T-helper 17 cell (primary cell): ENCODE measurements around the gene GPC5. TPM values are rescaled to one million over a fixed set of nuclear protein-coding genes. Genes with fewer than 3 reads are reported as not detected.
"Not testable (repeated sequence)": the region's sequence is repeated elsewhere in the genome, so short reads cannot be mapped to it uniquely, and the experiment has no call there.

ENCODE experiments used
- ATAC-seq: fragments of 150-1000 bp; cut with Tn5 transposase; 2 replicates; pipeline ENCODE4 v1.10.0; 2021; ENCODE audit warnings: mild to moderate bottlenecking, moderate library complexity
- DNase-seq, 3 donors: peaks; one replicate each; pipeline versions ENCODE4 v3.0.0 to v3.0.0-alpha.2; 2020 to 2021
- H3K9me3 ChIP-seq: one replicate; pipeline ENCODE4 v1.7.0; 2013; ENCODE audit warnings: low read length, mild to moderate bottlenecking; ENCODE audit not compliant: control insufficient read depth, poor library complexity, severe bottlenecking
- H3K27ac Mint-ChIP-seq: one replicate; pipeline ENCODE4 v1.8.0; 2022; ENCODE audit warnings: mild to moderate bottlenecking, moderate library complexity, mixed read lengths
- H3K27me3 Mint-ChIP-seq: one replicate; pipeline ENCODE4 v1.8.0; 2022; ENCODE audit warnings: mixed read lengths
- H3K36me3 Mint-ChIP-seq: one replicate; pipeline ENCODE4 v1.8.0; 2022; ENCODE audit warnings: low read depth, mixed read lengths
- H3K4me1 Mint-ChIP-seq: one replicate; pipeline ENCODE4 v1.8.0; 2022; ENCODE audit warnings: mild to moderate bottlenecking, mixed read lengths
- H3K4me3 Mint-ChIP-seq: one replicate; pipeline ENCODE4 v1.8.0; 2022; ENCODE audit warnings: mild to moderate bottlenecking, moderate library complexity, mixed read lengths
- total RNA-seq, 4 donors: library from RNA in 2 of 4; stranded (reverse) in 2 of 4; gene quantifications; one replicate each; pipeline ENCODE4 v1.2.3 and lab custom pipeline; 2022 to 2026

The GPC5 gene
- total RNA-seq, 2 donors from 2014 or later, result 1.1 TPM; not detected in 1

DNA sequence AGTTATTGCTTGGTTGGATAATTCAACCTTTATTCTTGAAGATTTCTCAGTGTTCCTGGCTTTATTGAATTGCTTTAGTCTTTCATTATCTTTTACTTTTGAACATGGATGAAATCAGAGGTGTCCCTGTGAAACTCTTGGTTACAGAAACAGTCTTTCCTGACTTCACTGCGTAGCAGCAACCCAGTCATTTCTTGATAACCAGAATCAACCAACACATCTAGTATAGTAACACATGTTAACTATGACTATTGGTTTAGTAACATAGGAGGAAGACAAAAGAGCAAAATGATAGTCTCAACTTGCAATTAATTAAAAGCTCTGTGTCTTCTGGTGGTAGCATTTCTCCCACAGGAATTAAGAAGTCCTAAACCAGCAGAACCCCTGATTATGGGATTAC is 393.6 kb downstream of the GPC5 start:
- H3K4me3 Mint-ChIP-seq, result no peak overlapping the region
- no peaks in the 10 kb centered on the region for H3K4me1 Mint-ChIP-seq

DNA sequence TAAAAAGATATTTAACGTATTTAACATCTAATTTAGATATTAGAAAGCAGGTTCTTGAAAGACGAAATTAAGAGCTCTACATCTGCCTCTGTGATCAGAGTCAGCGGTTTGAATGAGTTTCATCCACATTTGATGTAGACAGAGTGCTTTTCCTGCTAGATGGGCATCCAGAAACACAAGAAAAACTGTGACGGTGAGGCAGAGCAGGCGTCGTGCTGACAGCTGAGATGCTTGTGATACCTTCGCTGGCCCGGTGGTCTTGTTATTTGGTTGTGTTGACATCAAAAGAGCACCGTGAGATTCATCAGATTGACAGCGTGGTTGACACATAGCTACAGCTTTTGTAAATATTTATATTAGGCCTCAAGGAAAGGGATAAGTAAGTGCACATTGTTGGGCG is 399.1 kb downstream of the GPC5 start:
- Mint-ChIP-seq H3K36me3 (no peaks in the 10 kb centered on the region), H3K4me3 (no peak overlapping the region), H3K27ac (no peak overlapping the region), H3K27me3 (no peaks in the 10 kb centered on the region), H3K4me1 (no peaks in the 10 kb centered on the region)
- H3K9me3 ChIP-seq, result no peaks in the 10 kb centered on the region
- no peak for ATAC-seq
- DNase-seq, result no peak

More for the DNA sequence above, 393.6 kb downstream of the GPC5 start:
- no peaks in the 10 kb centered on the region for H3K9me3 ChIP-seq
- DNase-seq, result no peak
- no peak for ATAC-seq
- Mint-ChIP-seq H3K36me3 (no peaks in the 10 kb centered on the region), H3K27me3 (no peaks in the 10 kb centered on the region), H3K27ac (no peak overlapping the region)

DNA sequence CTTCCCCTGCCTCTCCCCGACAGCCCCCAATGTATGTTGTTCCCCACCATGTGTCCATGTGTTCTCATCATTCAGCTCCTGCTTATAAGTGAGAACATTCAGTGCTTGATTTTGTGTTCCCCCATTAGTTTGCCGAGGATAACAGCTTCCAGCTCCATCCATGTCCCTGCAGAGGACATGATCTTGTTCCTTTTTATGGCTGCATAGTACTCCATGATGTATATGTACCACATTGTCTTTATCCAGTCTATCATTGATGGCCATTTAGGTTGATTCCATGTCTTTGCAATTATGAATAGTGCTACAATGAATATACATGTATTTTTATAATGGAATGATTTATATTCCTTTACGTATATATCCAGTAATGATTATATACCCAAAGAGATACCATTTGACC is 399.9 kb downstream of the GPC5 start:
- not testable (repeated sequence) for H3K27ac Mint-ChIP-seq, ATAC-seq, DNase-seq, H3K27me3 Mint-ChIP-seq, H3K9me3 ChIP-seq, H3K4me1 Mint-ChIP-seq, H3K4me3 Mint-ChIP-seq, H3K36me3 Mint-ChIP-seq

- not testable (repeated sequence) for H3K27me3 Mint-ChIP-seq, H3K4me1 Mint-ChIP-seq, H3K4me3 Mint-ChIP-seq, ATAC-seq, H3K27ac Mint-ChIP-seq, H3K36me3 Mint-ChIP-seq, DNase-seq, H3K9me3 ChIP-seq
Observed at GRCh38 chr13:91801772-91802171, 403.4 kb downstream of the GPC5 start.

GRCh38 chr13:91802957-91803356 is 404.5 kb downstream of the GPC5 start:
- no peaks in the 10 kb centered on the region for H3K27me3 Mint-ChIP-seq
- H3K4me3 Mint-ChIP-seq, result no peak overlapping the region
- no peak overlapping the region for H3K27ac Mint-ChIP-seq
- no peaks in the 10 kb centered on the region for H3K36me3 Mint-ChIP-seq
- no peaks in the 10 kb centered on the region for H3K4me1 Mint-ChIP-seq
- DNase-seq, result no peak
- ATAC-seq, result no peak
- H3K9me3 ChIP-seq, result no peaks in the 10 kb centered on the region

DNA sequence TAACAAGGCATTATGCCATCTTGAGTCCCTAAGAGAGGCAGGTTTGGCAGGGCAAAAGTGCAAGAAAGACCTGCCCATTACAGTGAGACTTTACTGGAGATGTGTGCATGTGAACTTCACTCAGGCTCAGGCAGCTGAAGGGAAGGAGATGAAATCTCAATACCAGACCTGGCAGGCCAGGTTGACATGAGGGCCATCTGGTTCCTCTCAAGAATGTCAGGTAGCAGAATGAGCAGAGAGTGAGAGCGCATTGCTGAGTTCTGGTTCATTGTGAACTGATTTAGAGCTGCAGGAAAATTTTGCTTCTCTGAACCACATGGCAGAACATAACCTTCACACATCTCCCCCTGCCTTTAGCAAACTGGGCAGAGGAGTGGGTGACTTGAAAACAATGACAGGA is 406.3 kb downstream of the GPC5 start:
- ATAC-seq (no peak), DNase-seq (no peak)
- H3K4me3 Mint-ChIP-seq, result no peak overlapping the region
- no peak overlapping the region for H3K27ac Mint-ChIP-seq
- no peaks in the 10 kb centered on the region for H3K27me3 Mint-ChIP-seq
- no peaks in the 10 kb centered on the region for H3K9me3 ChIP-seq
- H3K4me1 Mint-ChIP-seq, result no peaks in the 10 kb centered on the region
- H3K36me3 Mint-ChIP-seq, result no peaks in the 10 kb centered on the region

- DNase-seq (no peak), ATAC-seq (no peak)
- no peaks in the 10 kb centered on the region for H3K36me3 Mint-ChIP-seq
- no peaks in the 10 kb centered on the region for H3K27me3 Mint-ChIP-seq
- no peaks in the 10 kb centered on the region for H3K4me1 Mint-ChIP-seq
- no peak overlapping the region for H3K4me3 Mint-ChIP-seq
- no peaks in the 10 kb centered on the region for H3K9me3 ChIP-seq
- no peak overlapping the region for H3K27ac Mint-ChIP-seq
Observed at GRCh38 chr13:91805605-91806004, 407.2 kb downstream of the GPC5 start.

DNA sequence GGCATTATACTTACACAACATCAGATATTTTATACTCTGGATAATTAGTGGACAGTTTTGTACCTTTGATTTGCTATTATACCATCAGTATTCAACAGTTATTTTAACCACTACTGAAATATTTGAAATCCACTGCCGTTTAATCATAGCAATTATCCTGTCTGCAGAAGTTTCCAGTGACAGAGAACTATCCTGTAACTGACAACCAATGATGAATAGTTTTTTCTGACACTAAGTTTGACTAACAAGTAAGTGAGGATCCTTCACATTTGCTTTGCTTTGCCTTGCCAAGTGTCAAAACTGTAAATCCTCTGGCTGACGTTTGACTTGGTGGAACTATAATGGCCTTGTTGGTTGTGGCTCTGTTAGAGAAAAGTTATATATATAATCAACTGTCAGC is 410.7 kb downstream of the GPC5 start:
- H3K9me3 ChIP-seq, result no peaks in the 10 kb centered on the region
- ATAC-seq (no peak), DNase-seq (no peak)
- Mint-ChIP-seq H3K4me1 (no peaks in the 10 kb centered on the region), H3K27me3 (no peaks in the 10 kb centered on the region), H3K36me3 (no peaks in the 10 kb centered on the region), H3K27ac (no peak overlapping the region), H3K4me3 (no peak overlapping the region)

DNA sequence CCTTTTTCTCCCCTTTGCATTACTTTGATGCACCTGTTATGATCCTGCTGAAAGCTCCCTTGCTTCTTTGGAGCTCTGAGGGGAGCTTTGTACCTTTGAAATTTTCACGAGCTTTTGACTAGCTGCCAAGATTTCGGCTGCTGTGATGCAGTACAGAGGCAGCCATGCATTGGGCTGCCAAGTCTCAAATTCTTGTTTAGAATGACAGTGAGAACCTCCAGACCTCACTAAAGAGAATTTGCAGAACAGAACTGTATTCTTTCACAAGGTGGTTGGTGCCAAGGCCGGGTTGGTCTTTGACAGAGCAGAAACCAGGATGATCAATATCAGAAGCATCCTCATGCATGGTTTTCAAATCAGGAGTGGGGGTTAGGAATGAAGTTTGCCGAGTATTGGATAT is 414.8 kb downstream of the GPC5 start:
- no peak overlapping the region for H3K4me3 Mint-ChIP-seq
- ATAC-seq (no peak), DNase-seq (no peak)
- no peaks in the 10 kb centered on the region for H3K36me3 Mint-ChIP-seq
- H3K27ac Mint-ChIP-seq, result no peak overlapping the region
- no peaks in the 10 kb centered on the region for H3K9me3 ChIP-seq
- no peaks in the 10 kb centered on the region for H3K4me1 Mint-ChIP-seq
- no peaks in the 10 kb centered on the region for H3K27me3 Mint-ChIP-seq

DNA sequence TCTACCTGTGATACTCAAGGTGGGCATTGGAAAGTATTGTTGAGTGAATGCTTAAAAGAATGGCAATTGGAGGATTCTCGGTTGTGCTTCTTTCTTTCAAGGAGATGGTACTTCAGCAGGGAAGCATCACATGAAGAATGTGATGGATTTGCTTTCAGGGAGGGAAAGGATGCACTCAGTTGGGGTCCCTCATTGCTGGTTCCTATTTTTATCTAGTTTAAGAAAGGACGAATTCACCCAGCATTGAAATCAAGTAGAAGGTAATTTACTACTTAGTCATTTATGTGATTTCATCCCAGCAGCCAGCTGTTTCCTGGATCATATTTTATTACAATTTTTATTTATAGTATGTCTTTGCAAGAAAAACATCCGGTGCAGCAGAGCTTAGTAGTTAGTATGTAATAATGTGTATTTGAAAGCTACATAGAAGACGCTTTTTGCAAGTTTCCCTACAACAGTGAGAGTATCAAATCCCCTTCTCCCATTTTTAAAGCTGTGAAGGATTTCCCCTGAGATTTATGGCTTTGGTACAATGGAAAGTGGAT is 417.9 kb downstream of the GPC5 start:
- no peaks in the 10 kb centered on the region for H3K27me3 Mint-ChIP-seq
- DNase-seq (no peak), ATAC-seq (no peak)
- H3K27ac Mint-ChIP-seq, result no peak overlapping the region
- no peak overlapping the region for H3K4me3 Mint-ChIP-seq
- H3K9me3 ChIP-seq, result no peaks in the 10 kb centered on the region
- H3K36me3 Mint-ChIP-seq, result no peaks in the 10 kb centered on the region
- H3K4me1 Mint-ChIP-seq, result no peaks in the 10 kb centered on the region

- H3K4me3 Mint-ChIP-seq, result no peak overlapping the region
- no peak overlapping the region for H3K27ac Mint-ChIP-seq
- H3K27me3 Mint-ChIP-seq, result no peaks in the 10 kb centered on the region
- no peaks in the 10 kb centered on the region for H3K4me1 Mint-ChIP-seq
- H3K36me3 Mint-ChIP-seq, result no peaks in the 10 kb centered on the region
- ATAC-seq (no peak), DNase-seq (no peak)
- no peaks in the 10 kb centered on the region for H3K9me3 ChIP-seq
Observed at GRCh38 chr13:91817250-91817649, 418.8 kb downstream of the GPC5 start.

DNA sequence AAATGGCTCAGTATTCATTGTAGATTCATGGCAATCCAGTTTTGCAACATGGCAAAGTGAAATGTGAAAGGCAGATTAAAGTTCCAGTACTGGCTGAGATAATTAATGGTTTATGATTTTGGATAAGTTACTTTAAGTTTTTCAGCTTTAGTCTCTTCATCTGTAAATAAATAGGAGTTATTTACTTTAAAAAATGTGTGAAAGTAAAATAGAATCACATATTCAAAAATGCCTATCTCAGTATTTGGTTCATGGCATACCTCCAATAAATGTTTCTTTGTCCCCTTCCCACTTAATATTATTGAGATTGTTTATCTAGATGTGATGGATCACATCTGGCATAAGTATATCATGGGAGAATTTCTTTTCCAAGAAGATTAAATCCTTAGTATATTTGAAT is 426.0 kb downstream of the GPC5 start:
- no peak for DNase-seq
- H3K9me3 ChIP-seq, result no peaks in the 10 kb centered on the region
- Mint-ChIP-seq H3K27me3 (no peaks in the 10 kb centered on the region), H3K4me1 (no peaks in the 10 kb centered on the region), H3K4me3 (no peak overlapping the region), H3K27ac (no peak overlapping the region), H3K36me3 (no peaks in the 10 kb centered on the region)
- ATAC-seq, result no peak

- no peak overlapping the region for H3K4me3 Mint-ChIP-seq
- H3K27ac Mint-ChIP-seq, result no peak overlapping the region
- H3K27me3 Mint-ChIP-seq, result no peaks in the 10 kb centered on the region
- H3K36me3 Mint-ChIP-seq, result no peaks in the 10 kb centered on the region
- ATAC-seq (no peak), DNase-seq (no peak)
- no peaks in the 10 kb centered on the region for H3K9me3 ChIP-seq
- no peaks in the 10 kb centered on the region for H3K4me1 Mint-ChIP-seq
Observed at GRCh38 chr13:91825516-91825915, 427.1 kb downstream of the GPC5 start.

GRCh38 chr13:91836553-91836952 is 438.1 kb downstream of the GPC5 start:
- no peaks in the 10 kb centered on the region for H3K36me3 Mint-ChIP-seq
- no peak overlapping the region for H3K27ac Mint-ChIP-seq
- no peaks in the 10 kb centered on the region for H3K9me3 ChIP-seq
- DNase-seq (no peak), ATAC-seq (no peak)
- no peak overlapping the region for H3K4me3 Mint-ChIP-seq
- no peaks in the 10 kb centered on the region for H3K4me1 Mint-ChIP-seq
- no peaks in the 10 kb centered on the region for H3K27me3 Mint-ChIP-seq
